GM23248 (cell line): ENCODE results near the gene PNLIPRP3.

ENCODE experiments used
- EZH2 ChIP-seq: fragments of 200-600 bp; sonication (generic); IDR thresholded peaks from 2 replicates; pipeline ENCODE4 v1.6.1; 2018; ENCODE audit warnings: antibody characterized with exemption, mild to moderate bottlenecking; ENCODE audit not compliant: insufficient read depth, poor library complexity, severe bottlenecking
- EZH2phosphoT487 ChIP-seq: fragments of 200-600 bp; sonication (generic); IDR thresholded peaks from 2 replicates; pipeline ENCODE4 v1.6.1; 2018; ENCODE audit warnings: antibody characterized with exemption, moderate library complexity, mild to moderate bottlenecking, low read depth; ENCODE audit not compliant: insufficient read depth

- TF ChIP-seq EZH2 (no peak), EZH2phosphoT487 (no peak)
These were observed 42.4 kb downstream of the PNLIPRP3 start for GRCh38 chr10:116470071-116470470.
